Cardiac septum (tissue), 1 donor: ENCODE data around the gene SGSH. TPM values are rescaled to one million over a fixed set of nuclear protein-coding genes. Genes with fewer than 3 reads are reported as not detected.

ENCODE experiments used
- DNase-seq: peaks from one replicate; pipeline ENCODE4 v3.0.0-alpha.2; 2020; ENCODE audit warnings: low spot score
- intact Hi-C: fragments of 100-400 bp; cut with DNase I; formaldehyde crosslinking; loops from one replicate; pipeline ENCODE4 v1.14.0; 2022
- total RNA-seq: library from RNA; stranded (reverse); fragmentation: NEBNext Ultra II Directional; extraction: Animal tissue kit (Norgen Biotek cat#: 25700); gene quantifications from one replicate; pipeline ENCODE4 v1.2.1, GENCODE V29; 2021
- donor health status: DM: no; HTN: no; CAD: no.

Gene SGSH
- total RNA-seq, 1 donor from 2014 or later = 21.4 TPM

DNA sequence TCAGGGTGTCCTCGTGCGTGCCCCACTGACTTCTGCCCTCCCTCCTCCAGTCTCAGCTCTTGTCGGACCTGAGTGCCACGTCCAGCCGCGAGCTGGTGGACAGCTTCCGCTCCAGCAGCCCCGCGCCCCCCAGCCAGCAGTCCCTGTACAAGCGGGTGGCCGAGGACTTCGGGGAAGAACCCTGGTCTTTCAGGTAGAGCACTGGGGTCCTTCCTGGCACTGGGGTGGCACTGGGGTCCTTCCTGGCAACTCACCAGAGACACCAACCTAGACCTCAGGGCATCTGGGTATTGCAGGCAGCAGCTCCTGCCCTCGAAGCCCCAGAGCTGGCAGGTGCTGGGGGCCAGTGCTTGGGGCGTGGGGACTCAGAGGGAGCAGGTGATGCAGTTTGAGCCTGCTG is 25.0 kb downstream of the SGSH start:
- no peak for DNase-seq
- intact Hi-C loops = no loop called here

DNA sequence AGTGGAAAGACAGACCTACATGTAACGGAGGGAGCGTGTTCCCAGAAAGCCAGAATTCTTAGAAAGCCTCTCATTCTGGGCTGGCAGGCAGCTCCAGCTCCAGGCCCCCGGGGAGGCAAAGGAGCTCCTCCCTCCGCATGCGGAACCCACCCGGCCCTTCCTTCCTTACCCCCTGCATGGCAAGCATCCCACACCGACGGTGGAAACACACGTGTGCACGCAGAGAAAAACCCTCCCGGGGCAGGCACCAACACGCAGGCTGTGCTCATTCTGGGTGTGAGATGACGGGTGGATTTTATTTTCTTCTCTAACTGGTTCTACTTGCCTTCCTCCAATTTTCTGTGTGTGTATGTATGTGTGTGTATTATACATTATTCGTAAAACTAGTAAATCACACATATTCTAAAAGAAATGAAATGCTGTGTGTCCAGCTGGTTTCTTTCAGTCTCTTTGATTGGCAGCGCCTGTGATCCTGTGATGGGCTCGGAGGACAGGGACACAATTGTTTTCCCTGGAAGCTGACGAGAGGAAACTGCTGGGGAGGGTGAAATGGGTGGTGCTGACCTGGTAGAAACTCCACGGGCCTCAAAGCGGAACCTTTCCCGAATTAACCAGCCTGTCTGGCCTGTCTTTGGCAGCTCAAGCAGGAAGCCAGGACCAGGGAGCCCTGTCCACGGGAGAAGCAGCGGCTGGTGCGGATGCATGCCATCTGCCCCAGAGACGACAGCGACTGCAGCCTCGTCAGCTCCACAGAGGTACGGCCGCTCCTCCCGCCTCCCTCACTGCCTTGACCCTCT is 28.1 kb downstream of the SGSH start:
- intact Hi-C loops = no loop called here
- no peak for DNase-seq

DNA sequence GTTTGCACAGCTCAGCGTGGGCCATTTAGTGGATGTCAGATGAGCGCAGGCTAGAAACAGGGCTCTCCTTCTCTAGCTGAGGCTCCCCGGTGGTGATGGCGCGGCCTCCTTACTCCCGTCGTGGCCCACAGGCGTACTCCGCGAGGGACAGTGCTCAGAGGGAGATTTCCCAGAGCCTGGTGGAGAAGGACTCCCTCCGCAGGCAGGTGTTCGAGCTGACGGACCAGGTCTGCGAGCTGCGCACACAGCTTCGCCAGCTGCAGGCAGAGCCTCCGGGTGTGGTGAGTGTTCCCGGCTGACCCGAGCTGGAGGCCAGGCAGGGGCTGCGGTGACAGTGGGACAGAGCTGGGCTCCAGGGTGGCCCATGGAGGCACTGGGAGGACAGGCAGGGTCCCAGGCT is 28.9 kb downstream of the SGSH start:
- DNase-seq = no peak
- intact Hi-C loops = no loop called here

DNA sequence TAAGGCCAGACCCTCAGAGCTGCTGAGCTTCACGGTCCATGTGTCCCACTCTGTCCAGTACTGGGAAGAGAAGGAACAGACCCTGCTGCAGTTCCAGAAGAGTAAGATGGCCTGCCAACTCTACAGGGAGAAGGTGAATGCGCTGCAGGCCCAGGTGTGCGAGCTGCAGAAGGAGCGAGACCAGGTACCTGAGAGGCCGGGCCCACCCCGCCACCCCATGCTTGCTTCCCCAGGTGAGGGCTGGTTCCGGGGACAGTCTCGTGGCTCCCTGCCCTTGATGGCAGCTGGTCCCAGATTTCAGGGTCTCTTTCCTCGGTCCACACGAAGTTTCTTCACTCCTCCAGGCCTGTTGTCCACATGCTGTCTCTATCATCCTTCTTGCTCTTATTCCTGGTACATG is 29.4 kb downstream of the SGSH start:
- DNase-seq = no peak
- intact Hi-C loops = no loop called here

DNA sequence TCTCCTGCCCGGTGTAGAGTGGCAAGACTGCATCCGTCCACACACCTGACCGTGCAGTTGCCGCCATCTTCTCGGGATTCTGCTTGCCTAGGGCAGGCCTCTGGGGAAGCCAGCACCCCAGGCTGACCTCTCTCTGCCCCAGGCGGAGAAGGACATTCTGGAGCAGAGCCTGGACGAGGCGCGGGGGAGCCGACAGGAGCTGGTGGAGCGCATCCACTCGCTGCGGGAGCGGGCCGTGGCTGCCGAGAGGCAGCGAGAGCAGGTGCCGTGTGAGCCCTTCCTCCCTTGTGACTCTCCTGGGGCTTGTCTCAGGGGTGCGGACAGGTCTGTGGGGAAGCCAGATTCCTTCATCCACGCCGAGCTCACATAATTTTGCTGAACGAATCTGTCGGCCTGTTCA is 30.5 kb downstream of the SGSH start:
- no peak for DNase-seq
- intact Hi-C loops = no loop called here

DNA sequence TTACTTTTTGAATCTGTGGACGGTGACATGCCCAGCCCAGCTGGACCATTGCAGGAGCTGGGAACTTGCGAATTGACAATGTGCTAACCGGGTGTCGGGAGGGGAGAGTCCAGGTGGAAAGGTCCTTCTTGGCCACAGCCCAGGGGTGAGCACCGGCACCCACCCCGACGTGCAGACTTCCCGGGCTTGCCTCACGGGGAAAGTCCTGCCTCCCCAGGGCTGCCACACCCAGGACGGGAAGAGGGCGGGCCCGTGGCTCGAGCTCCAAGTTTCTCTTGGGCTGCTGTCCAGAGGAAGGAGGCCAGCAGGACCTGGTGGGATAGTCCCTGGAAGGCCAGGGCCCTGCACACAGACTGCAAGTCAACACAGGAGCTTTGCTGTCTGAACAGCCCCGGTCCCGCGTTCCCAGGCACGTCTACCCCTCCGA is 32.6 kb downstream of the SGSH start:
- DNase-seq = no peak
- intact Hi-C loops = no loop called here

DNA sequence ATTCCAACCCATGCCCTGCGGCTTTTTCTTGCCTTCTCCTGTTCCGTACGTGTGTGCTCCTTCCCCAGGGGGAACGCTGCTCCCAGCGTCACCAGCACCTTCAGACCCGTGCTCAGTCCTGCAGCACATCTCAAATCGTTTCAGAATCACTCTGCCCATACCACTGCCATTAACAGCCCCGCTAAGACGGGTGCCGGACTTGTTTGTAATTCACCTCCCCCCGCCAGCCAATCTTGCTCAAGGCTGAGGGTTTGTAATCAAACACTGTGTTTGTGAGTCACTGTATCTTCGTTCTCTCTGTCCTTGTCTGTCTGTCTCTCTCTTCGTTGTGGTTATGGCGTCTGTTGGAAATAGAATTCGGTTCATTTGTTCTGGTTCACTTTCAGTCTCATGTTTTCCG is 33.0 kb downstream of the SGSH start:
- intact Hi-C loops = no loop called here
- no peak for DNase-seq

DNA sequence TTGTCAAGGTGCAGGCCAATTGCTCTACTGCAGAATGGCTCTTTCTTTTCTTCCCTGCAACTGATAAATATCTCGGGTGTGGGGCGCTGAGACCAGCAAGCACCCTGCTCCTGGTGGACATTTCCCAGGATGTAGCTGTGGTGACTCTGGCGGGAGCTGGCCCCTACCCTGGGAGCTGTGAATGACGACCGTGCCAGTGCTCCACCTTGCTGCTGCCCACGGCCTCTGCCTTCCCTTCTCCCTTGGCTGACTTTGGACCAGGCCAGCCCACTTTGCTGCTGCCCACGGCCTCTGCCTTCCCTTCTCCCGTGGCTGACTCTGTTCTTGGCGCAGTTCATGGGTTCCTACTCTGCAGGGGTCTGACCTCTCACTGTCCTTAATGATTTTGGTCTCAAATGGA is 34.2 kb downstream of the SGSH start:
- no peak for DNase-seq
- intact Hi-C loops = no loop called here

DNA sequence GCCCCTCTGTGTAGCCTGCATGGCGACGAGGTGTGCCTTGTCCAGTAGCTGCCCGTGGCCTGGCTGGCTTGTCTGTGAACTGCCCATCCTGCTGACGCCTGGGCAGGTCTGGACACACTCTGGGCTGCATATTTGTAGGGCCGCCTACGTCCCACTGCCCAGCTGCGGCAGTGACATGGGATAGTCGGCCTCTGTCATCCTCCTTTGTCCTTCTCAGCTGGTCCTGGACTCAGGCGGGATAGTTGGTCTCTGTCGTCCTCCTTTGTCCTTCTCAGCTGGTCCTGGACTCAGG is 35.8 kb downstream of the SGSH start:
- intact Hi-C loops = no loop called here
- DNase-seq = no peak

DNA sequence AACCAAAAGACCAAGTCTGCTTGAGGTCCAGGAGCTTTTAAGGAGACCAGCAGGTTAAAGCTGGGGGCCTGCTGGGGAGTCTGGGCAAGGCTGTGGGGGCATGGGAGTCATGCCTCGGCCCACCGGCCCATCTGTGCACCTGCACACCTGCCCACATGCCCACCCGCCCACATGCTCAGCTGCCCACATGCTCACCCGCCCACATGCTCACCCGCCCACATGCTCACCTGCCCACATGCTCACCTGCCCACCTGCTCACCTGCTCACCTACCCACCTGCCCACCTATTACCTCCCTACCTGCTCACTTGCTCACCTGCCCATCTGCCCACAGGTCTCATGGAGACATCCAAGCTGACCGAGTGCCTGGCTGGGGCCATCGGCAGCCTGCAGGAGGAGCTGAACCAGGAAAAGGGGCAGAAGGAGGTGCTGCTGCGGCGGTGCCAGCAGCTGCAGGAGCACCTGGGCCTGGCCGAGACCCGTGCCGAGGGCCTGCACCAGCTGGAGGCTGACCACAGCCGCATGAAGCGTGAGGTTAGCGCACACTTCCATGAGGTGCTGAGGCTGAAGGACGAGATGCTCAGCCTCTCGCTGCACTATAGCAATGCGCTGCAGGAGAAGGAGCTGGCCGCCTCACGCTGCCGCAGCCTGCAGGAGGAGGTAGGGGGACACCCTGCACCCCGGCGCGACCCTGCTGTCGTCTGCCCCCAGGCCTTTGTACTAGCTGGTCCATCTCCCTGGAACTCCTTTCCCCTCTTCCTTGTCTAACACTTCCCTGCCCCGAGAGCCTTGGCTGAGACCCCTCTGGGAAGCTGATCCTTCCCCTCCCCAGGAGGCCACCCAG is 36.3 kb downstream of the SGSH start:
- intact Hi-C loops = no loop called here
- no peak for DNase-seq

DNA sequence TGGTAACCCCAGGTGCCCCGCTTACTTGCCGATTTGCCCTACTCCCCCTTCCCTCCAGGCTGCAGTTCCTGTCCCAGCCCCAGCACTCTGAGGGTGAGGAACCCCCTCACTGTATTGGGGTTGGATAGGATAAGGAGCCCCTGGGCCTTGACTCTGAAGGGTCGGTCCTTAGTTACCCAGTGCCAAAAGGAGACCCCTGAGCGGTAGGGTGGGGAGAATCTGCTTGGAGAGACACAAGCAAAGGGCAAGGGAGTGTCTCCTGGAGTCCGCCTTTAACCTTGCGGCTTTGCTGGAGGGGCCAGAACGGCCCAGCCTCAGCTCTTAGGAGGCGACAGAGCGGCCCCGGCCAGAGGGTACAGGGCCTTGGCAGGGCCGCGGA is 37.3 kb downstream of the SGSH start:
- intact Hi-C loops = no loop called here
- DNase-seq = no peak

DNA sequence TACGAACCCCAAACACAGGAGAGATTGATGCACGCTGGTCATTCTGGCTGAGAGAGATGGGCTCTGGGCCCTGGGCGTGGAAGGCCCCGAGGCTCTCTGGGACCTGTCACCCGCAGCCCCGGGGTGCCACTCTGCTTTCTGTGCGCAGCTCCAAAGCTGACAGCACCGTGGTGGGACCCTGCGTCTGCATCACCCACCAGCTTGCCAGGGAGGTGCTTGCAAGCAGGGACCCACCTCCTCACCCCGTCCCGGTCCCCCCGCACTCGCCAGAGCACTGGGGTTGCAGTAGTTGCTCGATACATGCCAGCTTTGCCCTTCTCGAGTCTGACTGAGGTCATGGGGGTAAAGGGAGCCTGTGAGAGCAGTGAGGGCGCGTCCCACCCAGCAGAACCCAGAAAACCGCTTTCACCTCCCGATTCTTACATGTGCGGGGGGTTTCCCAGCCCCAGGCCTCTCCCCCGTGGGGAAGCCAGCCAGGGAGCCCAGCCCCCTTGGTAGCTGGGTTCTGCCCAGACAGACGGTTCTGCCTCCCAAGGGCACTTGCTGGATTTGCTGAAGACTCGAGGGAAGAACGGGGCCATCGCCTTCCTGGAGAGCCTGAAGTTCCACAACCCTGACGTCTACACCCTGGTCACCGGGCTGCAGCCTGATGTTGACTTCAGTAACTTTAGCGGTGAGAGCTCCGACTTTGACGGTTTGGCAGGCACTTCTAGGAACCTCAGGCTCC is 37.9 kb downstream of the SGSH start:
- intact Hi-C loops = no loop called here
- DNase-seq = no peak

DNA sequence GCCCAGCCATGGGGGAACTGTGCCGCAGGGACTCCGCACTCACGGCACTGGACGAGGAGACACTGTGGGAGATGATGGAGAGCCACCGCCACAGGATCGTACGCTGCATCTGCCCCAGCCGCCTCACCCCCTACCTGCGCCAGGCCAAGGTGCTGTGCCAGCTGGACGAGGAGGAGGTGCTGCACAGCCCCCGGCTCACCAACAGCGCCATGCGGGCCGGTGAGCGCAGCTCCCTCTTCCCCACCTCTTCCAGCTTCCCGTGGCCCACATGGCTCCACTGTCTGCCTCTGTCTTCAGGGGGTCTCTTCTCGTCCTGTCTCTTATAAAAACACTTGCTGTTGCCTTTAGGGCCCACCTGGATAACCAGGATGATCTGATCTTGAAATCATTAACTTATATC is 38.7 kb downstream of the SGSH start:
- DNase-seq = no peak
- intact Hi-C loops = no loop called here

DNA sequence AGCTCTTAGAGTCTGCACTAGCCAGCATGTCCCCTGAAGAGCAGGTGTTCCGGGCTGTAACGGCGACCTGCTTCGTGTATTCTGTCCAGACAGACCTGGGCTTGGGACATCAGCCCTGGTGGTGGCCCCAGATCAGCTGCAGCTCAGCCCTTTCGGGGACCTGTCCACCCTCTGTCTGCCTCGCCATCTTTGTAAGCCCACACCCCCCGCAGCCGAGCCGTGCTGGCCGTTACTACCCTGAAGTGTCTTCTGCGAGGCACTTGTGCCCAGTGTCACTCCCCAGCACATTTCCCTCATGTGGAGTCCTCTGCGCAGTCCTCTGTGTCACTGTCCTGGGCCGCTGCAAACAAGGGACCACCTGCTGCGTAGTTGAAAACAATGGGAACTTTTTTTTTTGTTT is 39.9 kb downstream of the SGSH start:
- intact Hi-C loops = no loop called here
- no peak for DNase-seq

DNA sequence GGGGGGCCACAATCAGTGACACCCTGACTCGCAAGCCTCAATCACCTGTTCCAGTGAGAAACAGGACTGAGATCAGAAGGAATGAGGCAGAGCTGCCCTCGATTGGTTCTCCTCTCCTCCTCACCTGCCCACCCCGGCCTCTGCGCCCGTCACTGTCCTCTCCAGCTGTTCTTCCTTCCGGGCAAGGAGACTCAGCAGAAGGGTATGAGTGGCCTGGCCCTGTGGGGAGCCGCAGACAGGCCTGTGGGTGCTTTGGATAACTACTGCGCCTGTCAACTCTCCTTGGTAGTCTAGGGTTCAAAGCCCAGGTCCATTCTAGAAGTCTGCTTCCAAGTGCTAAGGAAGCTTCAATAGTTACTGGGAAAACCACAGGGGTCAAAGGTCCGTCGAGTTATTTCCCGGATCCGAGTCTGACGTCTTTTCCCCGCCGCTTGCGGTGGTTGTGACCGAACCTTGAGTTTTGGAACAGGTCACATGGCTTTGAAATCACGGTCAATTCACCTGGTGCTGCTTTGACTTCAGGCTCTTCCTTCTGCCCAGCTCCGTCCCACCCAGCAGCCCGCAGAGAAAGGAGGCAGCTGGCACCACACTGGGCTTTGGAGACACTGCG is 42.0 kb downstream of the SGSH start:
- intact Hi-C loops = no loop called here
- no peak for DNase-seq

DNA sequence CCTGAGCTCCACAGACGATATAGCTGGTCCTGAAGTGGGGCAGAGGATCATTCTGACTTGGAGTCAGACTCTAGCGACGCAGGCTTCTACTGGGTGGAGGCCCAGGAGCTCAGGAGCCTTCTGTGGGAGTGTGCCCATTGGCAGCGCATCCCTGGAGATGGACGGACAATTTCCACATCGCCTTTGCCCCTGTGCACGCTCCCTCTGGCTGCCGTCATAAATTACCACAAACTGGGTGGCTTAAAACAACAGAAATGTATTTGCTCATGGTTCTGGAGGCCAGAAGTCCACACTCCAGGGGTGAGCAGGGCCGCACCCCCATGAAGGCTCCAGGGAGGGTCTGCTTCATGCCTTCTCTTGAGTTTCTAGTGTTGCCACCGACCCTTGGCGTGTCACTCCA is 43.4 kb downstream of the SGSH start:
- no peak for DNase-seq
- intact Hi-C loops = no loop called here

DNA sequence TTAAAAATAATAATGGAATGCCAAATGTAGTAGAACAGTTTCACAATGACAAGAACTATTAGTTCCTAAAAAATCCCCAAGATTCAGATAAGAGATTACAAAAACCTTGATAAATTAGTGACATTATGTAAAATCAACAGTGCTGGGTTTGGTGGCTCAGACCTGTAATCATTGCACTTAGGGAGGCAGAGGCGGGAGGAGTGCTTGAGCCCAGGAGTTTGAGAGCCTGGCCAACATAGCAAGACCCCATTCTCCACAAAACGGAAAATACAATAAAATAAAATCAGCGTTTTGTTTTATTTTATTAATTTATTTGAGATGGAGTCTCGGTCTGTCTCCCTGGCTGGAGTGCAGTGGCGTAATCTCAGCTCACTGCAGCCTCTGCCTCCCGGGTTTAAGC is 46.2 kb downstream of the SGSH start:
- no peak for DNase-seq
- intact Hi-C loops = no loop called here

DNA sequence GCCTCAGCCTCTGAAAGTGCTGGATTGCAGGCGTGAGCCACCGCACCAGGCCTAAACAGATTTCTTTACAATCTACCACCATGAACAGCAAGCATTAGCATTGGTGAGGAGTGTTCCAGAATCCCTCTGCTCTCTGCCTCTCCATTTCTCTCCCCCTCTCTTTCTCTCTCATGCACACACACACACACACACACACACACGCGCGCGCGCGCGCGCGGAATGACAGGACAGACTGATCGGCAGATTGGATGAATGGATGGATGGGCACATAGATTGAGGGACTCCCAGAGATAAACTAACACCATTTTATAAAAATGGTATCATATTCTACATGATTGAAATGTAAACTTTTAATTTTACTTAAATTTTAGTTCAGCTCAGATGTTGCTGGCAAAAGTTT is 47.0 kb downstream of the SGSH start:
- no peak for DNase-seq
- intact Hi-C loops = no loop called here

DNA sequence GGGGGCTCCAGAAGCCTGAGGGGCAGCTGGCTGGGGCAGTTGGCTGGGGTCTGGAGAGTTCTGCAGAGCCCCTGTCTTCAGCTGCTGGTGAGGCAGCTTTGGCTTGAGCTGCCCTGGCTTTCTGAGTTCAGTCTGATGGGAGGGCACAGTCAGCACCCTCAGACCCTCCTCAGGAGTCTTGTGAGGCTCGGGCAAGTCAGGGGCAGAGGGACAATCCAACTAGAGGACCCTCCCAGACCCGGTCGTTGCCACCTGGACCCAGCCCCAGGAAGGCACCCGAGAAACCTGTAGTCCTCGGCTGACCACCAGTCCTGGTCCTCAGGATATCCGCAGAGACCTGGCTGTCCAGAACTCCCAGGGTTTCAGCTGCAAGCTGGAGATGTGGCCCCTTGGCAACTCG is 48.5 kb downstream of the SGSH start:
- intact Hi-C loops = no loop called here
- no peak for DNase-seq

DNA sequence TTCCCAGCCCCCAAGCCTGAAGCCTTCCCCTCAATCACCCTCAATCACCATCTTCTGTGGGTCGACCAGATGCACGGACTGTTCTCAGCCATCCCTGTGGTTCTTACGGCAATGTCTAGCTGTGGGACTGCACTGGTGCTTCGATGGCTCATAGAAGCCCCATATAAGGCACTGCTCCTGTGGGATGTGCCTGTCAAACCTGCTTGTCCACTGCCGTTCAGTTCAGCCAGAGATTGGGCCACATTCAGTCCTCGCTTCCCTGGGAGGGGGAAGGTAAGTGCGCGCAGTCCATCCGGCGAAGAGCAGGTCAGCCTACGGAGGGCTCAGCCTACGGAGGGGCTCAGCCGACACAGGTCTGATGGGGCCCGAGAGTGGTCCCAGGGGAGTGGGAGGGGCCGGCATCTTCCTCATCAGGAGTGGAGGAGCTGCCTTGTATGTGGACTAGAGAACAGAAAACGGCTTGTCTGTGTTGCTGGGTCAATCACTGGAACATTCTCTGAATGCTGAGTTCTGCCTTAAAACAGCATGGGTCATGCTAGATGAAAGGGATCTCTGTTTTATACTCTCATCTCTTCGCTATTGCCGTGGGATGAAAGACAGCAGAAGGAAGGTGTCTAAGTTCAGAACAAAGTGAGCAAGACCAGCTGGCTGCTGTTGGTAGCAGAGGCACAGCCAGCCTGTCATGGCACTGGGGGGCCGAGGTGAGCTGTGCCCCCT is 50.2 kb downstream of the SGSH start, which contains the start of gene CARD14:
Gene CARD14, plus strand, starts transcription at position 247 of the 717 bp plus-strand sequence. CDS start 11,409 bp downstream, outside the sequence.
- no peak for DNase-seq
- intact Hi-C loops = no loop called here
